Motor neuron (in vitro differentiated cells): ENCODE data around the gene ZNF787. TPM values are rescaled to one million over a fixed set of nuclear protein-coding genes. Genes with fewer than 3 reads are reported as not detected.
A peak's percentile ranks its signal among the peaks of the same experiment; 100 is the strongest.
"Not testable (repeated sequence)": the region's sequence is repeated elsewhere in the genome, so short reads cannot be mapped to it uniquely, and the experiment has no call there.

Experiments used
- ATAC-seq, 8 experiments: fragments of 200-7000 bp; cut with Tn5 transposase; replicated peaks in 6 of 8; 2 replicates each; pipeline ENCODE4 v1.8.0; 2021; ENCODE audit warnings: mild to moderate bottlenecking in 8 of 8, moderate library complexity in 8 of 8
- H3K27ac ChIP-seq, 2 donors: fragments of 250-450 bp; sonication (Bioruptor Pico); 2 replicates each; pipeline ENCODE4 v1.9.0; 2021; ENCODE audit warnings: antibody characterized with exemption in 2 of 2, mild to moderate bottlenecking in 2 of 2, moderate library complexity in 1 of 2
- H3K4me1 ChIP-seq, 2 donors: fragments of 250-450 bp; sonication (Bioruptor Pico); replicated peaks in 1 of 2; 2 replicates each; pipeline ENCODE4 v1.6.1; 2021; ENCODE audit warnings: antibody characterized with exemption in 2 of 2, mild to moderate bottlenecking in 2 of 2, moderate library complexity in 1 of 2
- H3K4me3 ChIP-seq, 5 donors: fragments of 250-450 bp; sonication (Bioruptor Pico); 2 replicates each; pipeline ENCODE4 v1.9.0; 2021; ENCODE audit warnings: antibody characterized with exemption in 5 of 5, mild to moderate bottlenecking in 5 of 5, moderate library complexity in 4 of 5
- WGBS, 10 experiments: fragments of 450-650 bp; shearing (Covaris generic); methylation state at CpG; one replicate each; pipeline ENCODE4 v1.0.0; 2022; 5-methylcytosine and 5-hydroxymethylcytosine counted together
- in situ Hi-C, 9 experiments: fragments of 400-800 bp; cut with MboI; loops; one replicate each; pipeline ENCODE4 v1.15.0; 2021; ENCODE audit warnings: low sequenced_read_pairs in 9 of 9, low pct_unique_long_range_greater_than_20kb in 2 of 9; ENCODE audit not compliant: unreplicated experiment in 9 of 9
- total RNA-seq, 8 experiments: library from RNA; unstranded; fragments of 300-600 nt; gene quantifications; 2 replicates each; pipeline versions ENCODE4 v1.2.3 to v1.2.4, GENCODE V29; 2022

The ZNF787 gene
- total RNA-seq, 8 experiments from 2014 or later: 15.2 to 22.3 (median 17.5) TPM

DNA sequence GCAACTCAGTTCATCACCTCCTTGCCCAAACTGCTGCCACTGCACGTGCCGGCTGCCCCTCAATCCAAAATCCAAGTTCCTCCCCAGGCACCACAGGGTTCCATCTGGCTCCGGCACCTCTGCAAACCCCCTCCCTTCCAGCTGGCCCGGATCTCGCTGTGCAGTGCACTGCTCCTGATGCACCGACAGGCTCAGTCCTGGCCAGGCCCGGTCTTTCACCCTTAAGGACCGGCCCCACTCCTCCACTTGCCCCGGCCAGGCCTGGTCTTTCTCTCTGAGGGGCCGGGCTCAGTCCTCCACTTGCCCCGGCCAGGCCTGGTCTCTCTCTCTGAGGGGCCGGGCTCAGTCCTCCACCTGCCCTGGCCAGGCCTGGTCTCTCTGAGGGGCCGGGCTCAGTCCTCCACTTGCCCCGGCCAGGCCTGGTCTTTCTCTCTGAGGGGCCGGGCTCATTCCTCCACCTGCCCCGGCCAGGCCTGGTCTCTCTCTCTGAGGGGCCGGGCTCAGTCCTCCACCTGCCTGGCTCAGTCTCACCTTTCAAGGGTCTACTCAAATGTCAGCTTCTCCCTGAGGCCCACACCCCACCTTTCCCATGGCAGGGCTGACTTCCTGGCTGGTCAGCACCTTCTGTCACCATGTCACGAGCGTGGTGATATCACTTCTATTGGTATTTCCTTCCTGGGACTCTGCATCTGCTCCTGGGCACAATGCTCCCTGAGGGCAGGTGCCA lies 6.9 kb downstream of the ZNF787 start:
- Histone ChIP-seq H3K27ac (no peak overlapping the region), H3K4me1 (peaks cover 6 to 33% of the 10 kb centered on the region in 2 donors), H3K4me3 (no peak overlapping the region)
- ATAC-seq: no peak
- in situ Hi-C loops: no loop called here
- 80 to 100% (median 83%) methylated on average over 1 to 4 of the region's 19 CpGs; no CpG with 5 or more reads in 6 of the 10 experiments for WGBS, 10 experiments

DNA sequence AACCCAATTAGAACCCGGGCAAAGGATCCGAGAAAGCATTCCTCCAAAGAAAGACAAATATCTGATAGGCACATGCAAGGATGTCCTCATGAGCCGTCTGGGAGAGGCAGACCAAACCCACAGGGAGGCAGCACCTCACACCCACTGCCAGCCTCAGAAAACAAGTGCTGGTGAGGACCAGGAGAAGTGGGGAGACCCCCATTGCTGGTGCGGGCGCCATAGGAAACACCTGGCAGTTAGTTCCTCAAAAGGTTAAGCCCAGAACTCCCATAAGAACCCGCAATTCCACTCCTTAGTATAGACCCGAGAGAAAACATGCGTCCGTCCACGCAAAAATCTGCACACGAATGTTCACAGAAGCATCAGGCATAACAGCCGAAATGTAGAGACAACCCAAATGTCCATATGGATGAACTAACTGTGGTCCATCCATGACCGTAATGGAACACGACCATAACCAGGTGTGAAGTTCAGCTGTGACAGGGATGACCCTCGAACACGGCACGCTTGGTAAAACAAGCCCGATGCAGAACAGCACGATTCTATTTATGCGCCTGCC lies 7.9 kb downstream of the ZNF787 start:
- 77 to 92% (median 85%) methylated on average over 5 to 15 of the region's 20 CpGs; no CpG with 5 or more reads in 5 of the 10 experiments for WGBS, 10 experiments
- in situ Hi-C loops: no loop called here
- no peak for ATAC-seq
- Histone ChIP-seq H3K4me3 (no peak overlapping the region), H3K4me1 (peaks cover 5 to 31% of the 10 kb centered on the region in 2 donors), H3K27ac (no peak overlapping the region)

DNA sequence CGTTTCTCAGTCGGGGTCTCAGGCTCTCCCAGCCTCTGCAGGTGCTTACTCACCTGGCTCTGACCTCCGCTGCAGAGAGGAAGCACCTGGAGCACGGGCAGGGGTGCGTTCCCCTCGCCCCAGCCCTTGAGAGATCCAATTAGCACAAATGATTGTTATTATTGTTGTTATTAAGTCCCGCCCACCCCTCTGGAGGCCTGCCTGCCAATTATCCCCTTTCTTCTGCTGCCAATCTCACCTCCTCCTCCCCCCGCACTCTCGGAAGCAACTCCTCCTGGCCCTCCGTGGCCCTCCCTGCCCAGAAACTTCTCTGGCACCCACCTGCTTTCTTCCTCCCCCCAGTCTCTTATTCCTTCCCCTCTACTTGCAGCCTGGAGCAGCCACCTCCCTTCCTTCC lies 8.8 kb downstream of the ZNF787 start:
- no peak for ATAC-seq
- H3K27ac ChIP-seq: peak overlapping the region in 1 of 2 donors; percentile 39
- peaks cover 5 to 31% of the 10 kb centered on the region in 2 donors for H3K4me1 ChIP-seq
- H3K4me3 ChIP-seq: no peak overlapping the region
- 100% methylated on average over 1 of the region's 10 CpGs; no CpG with 5 or more reads in 9 of the 10 experiments for WGBS, 10 experiments
- in situ Hi-C loops: no loop called here

DNA sequence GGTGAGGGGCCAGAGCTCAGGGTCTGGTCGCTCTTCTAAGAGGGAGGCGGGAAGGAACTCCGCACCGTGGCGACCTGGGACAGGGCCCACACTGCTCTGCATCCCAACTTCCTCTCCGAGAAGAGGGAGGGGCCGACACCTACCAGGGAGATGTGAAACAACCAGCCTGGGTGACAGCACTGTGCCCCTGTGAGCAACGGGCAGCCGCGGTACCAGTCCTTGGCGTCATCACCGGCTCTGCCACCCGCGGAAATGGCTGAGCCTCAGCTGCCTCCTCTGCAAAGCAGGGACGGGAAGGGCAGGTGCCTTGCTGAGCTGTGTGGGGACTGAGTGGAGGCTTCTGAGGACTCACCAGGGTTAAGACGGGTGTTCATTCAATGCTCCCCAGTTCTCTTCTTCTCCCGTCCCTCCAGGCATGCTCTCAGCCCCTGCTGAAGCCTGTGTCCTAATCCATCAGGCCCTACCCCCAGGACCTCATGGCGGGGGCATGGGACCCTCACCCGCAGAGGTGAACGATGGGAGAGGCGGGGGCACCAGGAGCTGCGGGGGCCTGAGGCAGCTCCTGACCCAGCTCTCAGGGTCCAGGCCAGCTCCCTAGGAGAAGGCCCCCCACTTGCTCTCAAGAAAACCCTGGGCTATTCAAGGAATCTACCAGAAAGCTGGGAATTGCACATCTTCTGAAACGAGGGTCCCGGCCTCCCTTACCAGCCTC lies 9.3 kb downstream of the ZNF787 start:
- H3K4me3 ChIP-seq: no peak overlapping the region
- H3K27ac ChIP-seq: peak overlapping the region in 1 of 2 donors; percentile 55
- 0 to 60% (median 0%) methylated on average over 1 to 2 of the region's 24 CpGs; no CpG with 5 or more reads in 7 of the 10 experiments for WGBS, 10 experiments
- peaks cover 5 to 31% of the 10 kb centered on the region in 2 donors for H3K4me1 ChIP-seq
- ATAC-seq: peak in 6 of 8 experiments; percentile 4 to 73 (median 60)
- in situ Hi-C loops: no loop called here

DNA sequence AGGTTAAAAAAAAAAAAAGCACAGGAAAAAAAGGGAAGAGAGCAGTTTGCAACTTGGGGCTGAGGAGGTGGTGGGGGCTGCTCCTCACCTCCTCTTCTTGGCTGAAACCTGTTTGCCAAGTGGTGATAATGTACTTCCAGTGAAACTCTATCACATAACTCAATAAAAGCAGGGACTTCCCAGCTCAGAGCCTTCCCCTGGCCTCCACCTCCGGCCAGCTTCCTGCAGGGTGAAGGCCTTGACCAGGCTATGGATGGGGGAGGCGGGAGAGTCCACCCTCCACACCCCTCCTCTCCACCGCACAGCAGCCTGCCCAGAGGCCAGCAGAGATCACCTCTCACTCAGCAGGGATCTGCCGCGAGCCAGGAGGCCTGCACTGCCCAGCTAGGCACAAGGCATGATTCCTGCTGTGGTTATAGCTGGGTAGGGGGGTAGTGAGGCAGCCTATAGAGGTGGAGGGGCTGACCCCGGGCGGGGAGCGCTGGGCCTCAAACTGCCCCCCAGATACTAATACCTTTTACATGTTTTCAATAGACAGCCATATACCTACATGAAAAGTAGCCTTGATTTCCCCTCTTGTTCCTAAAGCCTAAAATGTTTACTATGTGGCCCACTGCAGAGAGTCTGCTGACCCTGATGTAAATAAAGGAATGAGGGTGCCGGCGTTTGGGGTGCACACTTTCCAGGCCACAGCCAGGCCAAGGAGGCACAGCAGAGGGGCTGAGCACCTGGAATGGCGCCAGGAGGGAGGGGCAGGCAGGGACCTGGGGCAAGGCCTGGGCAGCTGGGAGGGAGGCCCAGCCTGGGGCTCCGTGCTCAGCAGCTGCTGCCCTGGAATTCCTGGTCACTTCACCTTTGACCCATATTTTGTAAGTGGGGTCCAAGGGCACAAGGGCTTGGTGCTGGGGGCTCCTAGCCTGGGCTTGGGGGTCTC lies 10.3 kb downstream of the ZNF787 start:
- peak; percentile 20 to 68 (median 60) for ATAC-seq
- in situ Hi-C loops: no loop called here
- H3K4me1 ChIP-seq: peaks cover 5 to 31% of the 10 kb centered on the region in 2 donors

DNA sequence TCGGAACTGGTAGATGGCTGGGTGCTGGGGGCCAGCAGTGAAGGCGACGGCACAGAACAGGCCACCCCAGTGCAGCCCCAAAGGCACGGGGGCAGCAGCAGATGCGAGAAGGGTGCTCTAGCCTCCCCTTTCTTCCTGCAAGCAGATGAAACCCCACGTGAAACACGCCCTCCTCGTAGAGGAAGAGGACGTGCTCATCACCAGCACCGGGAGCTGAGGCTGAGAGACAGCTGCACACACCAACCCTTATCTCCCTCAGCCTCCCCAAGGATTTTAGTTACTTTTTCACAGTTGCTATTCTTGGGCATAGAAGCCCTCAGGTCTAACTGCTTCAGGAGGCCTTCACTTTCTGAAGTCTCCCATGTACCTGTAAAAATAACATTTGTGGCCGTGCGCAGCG lies 11.9 kb downstream of the ZNF787 start:
- WGBS, 10 experiments: 0 to 90% (median 73%) methylated on average over 1 to 5 of the region's 13 CpGs; no CpG with 5 or more reads in 5 of the 10 experiments
- Histone ChIP-seq H3K4me1 (peaks cover 5 to 34% of the 10 kb centered on the region in 2 donors), H3K27ac (no peak overlapping the region), H3K4me3 (no peak overlapping the region)
- peak in 1 of 8 experiments; percentile 2 for ATAC-seq
- in situ Hi-C loops: no loop called here

More for the DNA sequence above, 10.3 kb downstream of the ZNF787 start:
- Histone ChIP-seq H3K4me3 (no peak overlapping the region), H3K27ac (peak overlapping the region in 1 of 2 donors; percentile 55)
- 33 to 100% (median 43%) methylated on average over 1 to 3 of the region's 12 CpGs; no CpG with 5 or more reads in 3 of the 10 experiments for WGBS, 10 experiments

DNA sequence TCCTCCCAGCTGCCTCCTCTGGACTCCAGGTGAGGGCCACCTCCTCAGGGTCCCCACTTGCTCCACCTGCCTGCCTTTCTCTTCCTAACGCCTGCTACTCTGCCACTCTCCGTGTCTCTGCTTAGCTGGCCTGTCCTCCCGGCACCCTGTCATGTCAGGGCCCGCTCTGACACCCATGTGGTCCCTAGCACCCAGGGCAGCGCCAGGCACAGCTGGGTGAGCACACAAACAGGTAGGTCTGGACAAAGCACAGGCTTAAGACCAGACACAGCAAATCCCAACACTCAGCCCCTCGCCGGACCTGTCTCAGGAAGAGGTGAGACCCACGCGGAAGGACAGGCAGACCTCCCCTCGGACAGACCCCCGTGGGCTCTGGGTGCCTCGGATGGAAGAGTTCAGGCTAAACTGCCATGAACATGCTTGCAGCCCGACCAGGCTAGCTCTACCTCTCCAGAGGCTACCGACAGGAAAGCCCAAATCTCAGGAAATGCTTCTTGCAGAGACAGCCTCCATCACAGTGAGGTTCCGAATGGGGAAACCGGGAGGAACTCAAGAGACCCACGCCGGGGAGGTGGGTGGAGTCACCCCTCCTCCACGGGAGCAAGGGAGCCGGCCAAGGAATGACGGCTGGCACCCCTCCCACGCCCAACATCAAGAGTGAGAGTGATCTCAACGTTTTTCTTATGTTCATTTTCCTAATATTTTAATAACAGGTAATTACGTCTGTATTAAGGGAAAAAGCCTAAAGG lies 12.5 kb downstream of the ZNF787 start:
- peak in 1 of 8 experiments; percentile 10 for ATAC-seq
- in situ Hi-C loops: no loop called here
- no peak overlapping the region for H3K27ac ChIP-seq
- H3K4me3 ChIP-seq: no peak overlapping the region
- WGBS, 10 experiments: 0 to 90% (median 60%) methylated on average over 1 to 5 of the region's 24 CpGs; no CpG with 5 or more reads in 2 of the 10 experiments
- H3K4me1 ChIP-seq: peaks cover 5 to 34% of the 10 kb centered on the region in 2 donors

DNA sequence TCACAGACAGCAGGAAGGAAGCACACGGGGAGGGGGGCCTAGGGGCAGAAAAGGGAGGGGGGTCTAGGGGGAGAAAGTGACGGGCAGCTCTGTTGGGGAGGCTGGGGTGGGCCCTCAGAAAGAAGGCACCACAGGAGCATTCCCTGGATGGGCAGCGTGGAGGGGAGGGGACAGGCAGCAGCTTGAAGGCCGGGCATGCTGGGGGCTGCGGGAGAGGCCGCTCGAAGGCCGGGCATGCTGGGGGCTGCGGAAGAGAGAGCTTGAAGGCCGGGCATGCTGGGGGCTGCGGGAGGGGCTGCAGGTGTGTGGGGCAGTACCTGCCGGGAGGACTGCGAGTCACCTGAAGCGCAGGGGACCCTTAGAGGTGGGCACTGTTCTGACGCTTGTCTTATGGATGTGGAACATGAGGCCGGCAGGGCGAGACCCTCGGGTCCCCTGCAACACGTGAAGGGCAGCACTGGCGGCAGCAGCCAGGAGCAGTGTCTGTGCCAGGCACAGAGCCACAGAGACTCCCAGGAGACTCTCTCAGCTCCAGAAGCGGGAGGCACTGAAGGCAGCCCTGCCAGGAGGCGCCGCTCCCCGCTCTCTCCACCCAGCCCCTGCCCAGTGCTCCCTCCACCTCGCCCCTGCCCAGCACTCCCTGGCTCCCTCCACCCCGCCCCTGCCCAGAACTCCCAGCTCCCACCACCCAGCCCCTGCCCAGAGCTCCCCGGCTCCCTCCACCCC lies 13.3 kb downstream of the ZNF787 start:
- Histone ChIP-seq H3K27ac (no peak overlapping the region), H3K4me3 (no peak overlapping the region), H3K4me1 (peaks cover 5 to 32% of the 10 kb centered on the region in 2 donors)
- 40% methylated on average over 1 of the region's 27 CpGs; no CpG with 5 or more reads in 9 of the 10 experiments for whole genome bisulfite sequencing, 10 experiments
- peak; percentile 4 to 35 (median 14) for ATAC-seq
- in situ Hi-C loops: no loop called here

DNA sequence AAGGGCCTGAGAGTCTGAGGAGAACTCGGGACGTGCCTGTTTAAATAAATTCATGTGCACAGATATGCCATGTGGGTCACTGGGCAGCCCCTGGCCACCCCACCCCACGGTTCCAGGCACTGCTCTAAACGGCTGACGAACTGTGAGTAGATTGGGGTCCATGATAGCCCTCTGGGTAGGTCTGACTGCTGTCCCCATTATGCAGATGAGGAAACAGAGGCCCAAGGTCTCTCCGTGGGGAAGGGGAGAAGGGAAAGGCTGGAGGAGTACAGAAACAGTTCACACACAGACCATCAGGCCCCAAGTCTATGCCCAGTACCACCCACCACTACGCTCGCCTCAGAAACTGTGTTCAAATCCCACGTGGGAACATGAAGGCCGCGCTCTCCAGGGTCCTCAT lies 14.1 kb downstream of the ZNF787 start:
- no peak for ATAC-seq
- no peak overlapping the region for H3K27ac ChIP-seq
- H3K4me3 ChIP-seq: no peak overlapping the region
- peaks cover 5 to 25% of the 10 kb centered on the region in 2 donors for H3K4me1 ChIP-seq
- in situ Hi-C loops: no loop called here
- 81 to 100% (median 89%) methylated on average over 2 to 6 of the region's 11 CpGs; no CpG with 5 or more reads in 5 of the 10 experiments for WGBS, 10 experiments

DNA sequence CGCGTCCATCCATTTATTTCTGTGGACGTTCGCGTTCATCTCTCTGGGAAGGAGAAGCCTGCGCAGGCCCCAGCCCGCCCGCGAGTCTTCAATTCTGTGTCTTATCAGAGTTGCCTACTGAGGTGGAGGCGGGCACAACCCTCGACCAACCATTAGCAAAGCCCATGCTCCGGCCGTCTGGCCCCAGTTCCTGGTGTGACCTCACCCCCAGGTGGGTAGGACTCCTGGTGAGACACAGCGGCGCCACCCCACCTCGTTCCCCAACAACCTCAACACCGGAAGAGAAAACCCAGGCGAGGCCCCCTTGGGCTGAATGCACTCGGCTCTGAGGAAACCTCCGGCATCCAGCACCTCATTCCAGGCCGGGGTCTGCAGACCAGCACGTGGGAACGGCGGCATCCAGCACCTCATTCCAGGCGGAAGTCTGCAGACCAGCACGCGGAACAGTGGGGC lies 14.7 kb downstream of the ZNF787 start:
- H3K27ac ChIP-seq: no peak overlapping the region
- no peak for ATAC-seq
- in situ Hi-C loops: no loop called here
- WGBS, 10 experiments: 76 to 100% (median 79%) methylated on average over 1 to 9 of the region's 27 CpGs; no CpG with 5 or more reads in 4 of the 10 experiments
- peaks cover 3 to 19% of the 10 kb centered on the region in 2 donors for H3K4me1 ChIP-seq
- H3K4me3 ChIP-seq: no peak overlapping the region

DNA sequence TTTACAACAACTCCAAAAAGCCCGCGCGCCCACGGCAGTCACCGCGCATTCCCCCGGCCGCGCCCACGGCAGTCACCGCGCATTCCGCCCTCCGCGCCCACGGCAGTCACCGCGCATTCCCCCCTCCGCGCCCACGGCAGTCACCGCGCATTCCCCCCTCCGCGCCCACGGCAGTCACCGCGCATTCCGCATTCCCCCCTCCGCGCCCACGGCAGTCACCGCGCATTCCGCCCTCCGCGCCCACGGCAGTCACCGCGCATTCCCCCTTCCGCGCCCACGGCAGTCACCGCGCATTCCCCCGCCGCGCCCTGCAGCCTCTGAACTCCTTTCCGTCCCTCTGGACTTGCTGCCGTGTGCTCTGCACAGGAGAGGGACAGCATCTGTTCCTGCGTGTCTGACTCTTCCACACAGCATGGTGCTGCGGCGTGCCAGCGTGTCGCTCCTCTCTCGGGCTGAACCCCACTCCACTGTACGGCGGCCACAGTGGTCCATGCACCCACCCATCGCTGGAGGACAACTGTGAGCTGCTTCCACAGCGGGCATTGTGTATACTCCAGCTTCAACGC lies 15.2 kb downstream of the ZNF787 start:
- H3K4me3 ChIP-seq, in situ Hi-C loops, ATAC-seq, H3K27ac ChIP-seq: not testable (repeated sequence)
- peaks cover 0 to 14% of the 10 kb centered on the region in 2 donors for H3K4me1 ChIP-seq
- WGBS, 10 experiments: 91 to 100% (median 99%) methylated on average over 2 to 16 of the region's 61 CpGs; no CpG with 5 or more reads in 6 of the 10 experiments
